GM18867 (cell line): ENCODE data around the gene PLCB1.
"Not testable (repeated sequence)": the region's sequence is repeated elsewhere in the genome, so short reads cannot be mapped to it uniquely, and the experiment has no call there.

Experiments
- ATAC-seq: cut with Tn5 transposase; IDR thresholded peaks from one replicate; pipeline ENCODE4 v1.9.1; 2021; ENCODE audit warnings: mild to moderate bottlenecking, moderate library complexity; ENCODE audit not compliant: unreplicated experiment

The PLCB1 gene

DNA sequence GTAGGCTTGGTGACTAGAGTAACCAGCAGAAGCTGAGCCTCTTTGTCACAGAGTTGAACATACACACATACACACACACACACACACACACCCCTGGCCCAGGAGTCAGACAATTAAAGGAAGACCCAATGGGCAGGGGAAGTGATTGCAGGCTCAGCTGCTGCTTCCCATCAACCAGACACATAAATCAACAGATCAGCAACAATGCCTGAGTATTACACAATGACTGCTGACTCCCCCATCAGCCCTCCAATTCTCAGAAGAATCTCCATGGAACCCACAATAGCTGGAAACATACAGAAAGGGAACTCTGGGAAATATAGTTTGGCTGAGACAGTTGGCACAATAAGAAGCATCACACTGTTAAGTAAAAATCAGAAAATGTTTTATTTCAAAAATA is 666.4 kb downstream of the PLCB1 start:
- ATAC-seq: no peak

DNA sequence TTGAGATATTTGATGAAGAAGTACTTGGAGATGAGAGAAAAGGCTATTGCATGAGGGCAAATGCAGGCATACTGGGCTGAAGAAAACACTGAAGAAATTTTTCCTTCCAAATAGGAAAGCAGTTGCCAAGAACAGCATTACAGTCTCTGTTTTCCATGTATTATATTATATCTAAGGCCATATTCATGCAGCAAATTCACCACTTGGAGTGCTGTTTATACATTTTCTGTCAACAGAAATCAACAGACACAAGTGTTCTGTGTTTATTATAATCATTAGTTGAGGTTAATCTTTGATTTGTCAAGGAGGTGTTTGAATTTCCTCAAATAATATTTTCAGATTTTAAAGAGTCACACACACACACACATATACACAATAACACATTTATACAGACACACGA is 668.0 kb downstream of the PLCB1 start:
- no peak for ATAC-seq

DNA sequence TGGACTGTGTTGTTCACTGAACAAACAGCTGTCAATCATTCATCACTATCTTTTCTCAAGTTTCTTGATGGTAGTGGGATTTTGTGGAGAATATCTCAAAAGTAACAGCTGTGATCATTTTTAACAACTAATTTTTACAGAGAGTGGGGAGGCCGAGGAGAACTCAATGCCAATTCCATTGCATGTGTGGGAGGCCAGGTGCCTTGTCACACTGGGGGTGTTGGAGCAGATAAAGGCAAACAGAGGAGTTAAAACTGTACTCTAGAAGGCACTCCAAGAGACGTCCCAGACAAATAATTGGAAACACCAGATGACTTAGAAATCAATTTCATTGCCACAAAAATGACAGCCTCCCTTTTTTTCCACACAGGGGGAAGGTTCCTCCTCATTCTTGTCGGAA is 669.6 kb downstream of the PLCB1 start:
- ATAC-seq: no peak

DNA sequence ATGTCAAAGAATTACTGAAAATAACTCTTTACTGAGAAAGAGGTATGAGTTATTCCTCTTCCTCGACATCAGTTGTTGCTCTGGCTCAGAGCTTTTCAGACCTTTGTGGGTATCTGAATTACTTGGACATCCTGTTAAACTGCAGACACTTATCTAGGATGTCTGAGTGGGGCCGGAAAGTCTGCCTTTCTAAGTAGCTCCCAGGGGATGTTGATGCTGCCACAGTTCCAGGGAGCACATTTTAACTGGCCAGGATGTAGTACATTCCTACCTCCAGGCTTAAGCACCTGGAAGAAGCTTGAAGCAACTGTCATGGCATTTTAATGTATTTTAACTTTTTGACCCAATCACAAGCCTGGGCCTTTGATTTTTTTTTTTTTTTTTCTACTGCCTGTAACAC is 671.0 kb downstream of the PLCB1 start:
- no peak for ATAC-seq

DNA sequence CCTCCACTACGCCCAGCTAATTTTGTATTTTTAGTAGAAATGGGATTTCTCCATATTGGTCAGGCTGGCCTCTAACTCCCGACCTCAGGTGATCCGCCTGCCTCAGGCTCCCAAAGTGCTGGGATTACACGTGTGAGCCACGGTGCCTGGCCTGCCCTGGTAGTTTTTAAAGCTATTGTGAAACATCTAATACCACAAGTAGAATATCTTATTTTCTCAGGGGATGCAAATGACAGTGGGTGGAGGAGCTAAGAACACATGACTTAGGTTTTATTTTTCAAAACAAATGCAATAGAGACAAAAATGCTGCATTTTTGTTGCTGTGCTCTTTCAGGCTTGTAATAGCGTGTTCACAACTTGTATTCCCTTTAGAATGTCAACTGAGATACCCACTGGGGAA is 671.9 kb downstream of the PLCB1 start:
- ATAC-seq: no peak

DNA sequence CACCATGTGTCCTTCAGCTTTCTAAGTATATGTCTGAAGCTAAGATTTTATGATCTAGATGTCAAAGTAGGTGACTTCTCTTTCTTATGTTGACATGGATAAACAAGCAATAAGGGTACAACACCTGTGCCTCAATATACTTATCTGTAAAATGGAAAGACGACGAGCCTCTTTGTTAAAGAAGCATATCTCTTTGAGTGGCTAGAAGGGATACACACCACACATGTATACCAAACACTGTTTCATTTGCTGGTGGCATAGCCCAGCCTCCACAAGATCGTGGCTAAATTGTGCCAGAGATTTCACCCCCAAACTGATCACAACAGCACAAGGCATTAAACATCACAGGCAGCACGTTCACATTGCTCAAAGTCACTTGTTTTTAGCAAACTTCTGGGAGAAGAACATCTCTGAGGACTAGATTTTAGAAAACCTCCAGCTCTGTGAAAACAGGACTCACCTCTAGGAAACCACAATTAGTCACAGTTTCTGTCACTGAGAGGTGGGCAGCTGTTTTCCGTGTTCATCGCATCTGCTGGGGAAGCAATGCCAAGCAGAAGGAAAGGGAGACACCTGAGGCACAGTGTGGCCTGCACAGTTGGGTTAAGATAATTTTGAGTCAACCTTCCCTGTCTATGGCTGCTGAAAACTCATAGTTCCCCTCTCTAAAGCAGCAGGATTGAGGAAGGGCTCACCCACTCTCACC is 673.8 kb downstream of the PLCB1 start:
- ATAC-seq: peak; percentile 65

DNA sequence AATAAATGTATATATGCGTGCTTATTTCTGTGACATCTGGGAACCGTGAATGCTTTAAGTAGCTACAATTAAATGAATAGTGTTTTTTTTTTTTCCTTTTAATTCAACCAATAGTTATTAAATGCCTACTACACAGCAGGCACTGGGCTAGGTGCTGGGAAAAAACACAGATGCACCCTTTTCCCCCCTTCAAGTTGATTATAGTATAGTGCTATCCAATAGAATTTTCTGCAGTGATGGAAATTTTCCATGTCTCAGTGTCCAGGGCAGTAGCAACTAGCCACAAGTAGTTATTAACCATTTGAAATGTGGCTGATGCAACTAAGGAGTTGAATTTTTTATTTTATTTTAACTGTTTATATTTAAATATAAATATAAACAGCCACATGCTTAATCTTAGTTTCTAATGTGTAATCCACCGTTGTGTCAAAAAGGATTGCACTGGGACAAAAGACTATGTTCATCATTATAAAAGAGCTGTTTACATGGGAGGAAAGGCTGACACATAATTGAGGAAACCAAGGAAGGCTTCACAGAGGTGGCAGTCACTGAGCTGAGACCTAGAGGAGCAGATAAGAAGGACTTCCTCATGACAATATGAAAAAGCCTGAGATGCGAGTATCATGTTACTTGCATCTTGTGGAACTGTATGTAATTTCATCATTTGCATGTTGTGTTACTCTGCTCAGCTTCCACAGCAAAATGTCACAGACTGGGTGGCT is 675.6 kb downstream of the PLCB1 start:
- no peak for ATAC-seq

DNA sequence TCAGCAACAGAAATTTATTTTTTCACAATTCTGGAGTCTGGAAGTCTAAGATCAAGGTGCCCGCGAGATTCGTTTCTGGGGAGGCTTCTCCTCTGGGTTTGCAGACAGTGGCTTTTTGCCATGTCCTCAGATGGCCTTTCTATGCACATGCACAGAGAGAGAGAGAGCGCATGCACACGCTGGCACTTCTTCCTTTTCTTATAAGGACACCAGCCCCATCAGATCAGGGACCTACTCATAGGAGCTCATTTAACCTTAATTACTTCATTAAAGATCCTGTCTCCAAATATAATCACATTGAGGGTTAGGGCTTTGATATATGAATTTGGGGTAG is 676.1 kb downstream of the PLCB1 start:
- ATAC-seq: no peak

DNA sequence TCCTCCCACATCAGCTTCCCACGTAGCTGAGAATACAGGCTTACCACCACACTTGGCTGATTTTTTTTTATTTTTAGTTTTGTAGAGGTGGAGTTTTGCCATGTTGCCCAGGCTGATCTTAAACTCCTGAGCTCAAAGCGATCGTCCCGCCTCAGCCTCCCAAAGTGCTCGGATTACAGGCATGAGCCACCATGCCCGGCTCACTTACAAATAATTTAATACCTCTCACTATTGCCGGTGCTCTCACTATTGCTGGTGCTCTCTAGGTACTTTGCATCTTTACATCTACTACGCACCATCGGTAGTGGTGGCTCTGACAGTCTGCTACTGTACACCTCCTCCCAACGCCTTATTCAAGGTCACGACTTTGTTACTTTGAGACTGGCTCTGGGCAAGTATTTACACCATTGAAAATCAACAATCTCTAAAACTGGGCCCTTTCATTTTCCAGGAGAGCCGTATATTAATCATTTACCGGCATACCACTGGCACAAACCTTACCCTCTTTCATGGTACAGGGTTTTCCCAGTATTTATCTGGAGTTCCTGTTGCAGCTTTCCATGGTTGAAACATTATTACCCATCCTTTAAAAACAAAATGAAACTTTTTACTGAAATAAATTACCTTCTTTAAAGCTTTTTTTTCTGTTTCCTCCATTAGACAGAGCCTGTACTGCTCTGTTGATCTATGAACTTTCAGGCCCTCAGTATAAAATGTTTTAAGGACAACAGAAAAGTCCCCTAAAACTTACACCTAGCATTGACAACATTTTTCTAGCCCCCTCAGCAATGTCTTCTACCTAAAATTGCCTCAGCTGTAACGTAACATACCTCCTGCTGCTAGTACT is 677.3 kb downstream of the PLCB1 start:
- no peak for ATAC-seq

DNA sequence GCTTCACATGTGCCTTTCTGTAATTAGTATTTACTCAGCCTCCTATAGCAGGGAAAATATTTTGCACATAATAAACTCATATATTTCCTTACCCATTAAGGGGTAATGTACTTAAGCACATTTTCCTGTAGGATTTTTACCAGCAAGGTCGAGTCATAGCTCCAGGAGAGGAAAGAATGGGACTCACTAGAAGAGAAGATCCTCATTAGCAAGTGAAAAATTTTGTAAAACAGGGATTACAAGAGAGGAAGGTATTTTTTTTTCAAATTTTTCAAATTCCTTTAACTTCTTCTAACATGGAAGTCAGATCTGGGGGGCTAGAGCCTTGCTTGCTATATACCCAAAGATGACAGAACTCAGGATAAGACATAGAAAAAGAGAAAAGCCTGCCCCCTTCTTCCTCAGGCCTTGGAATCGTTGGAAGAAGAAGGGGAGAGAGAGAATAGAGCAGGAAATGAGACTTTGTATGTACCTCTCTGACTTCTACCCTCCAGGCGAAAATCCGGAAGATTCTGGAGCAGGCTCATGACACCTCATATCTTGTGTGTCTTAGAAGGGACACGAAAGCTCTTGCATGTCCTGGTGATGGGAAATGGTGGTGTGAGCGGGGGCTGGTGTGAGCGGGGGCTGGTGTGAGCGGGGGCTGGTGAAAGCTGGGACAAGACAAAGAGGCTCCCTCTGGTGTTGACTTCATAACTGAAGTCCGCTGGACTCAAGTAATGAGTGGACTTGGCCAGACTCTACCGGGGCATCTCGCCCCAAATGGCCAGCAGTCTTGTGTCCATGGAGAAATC is 679.9 kb downstream of the PLCB1 start:
- ATAC-seq: no peak

DNA sequence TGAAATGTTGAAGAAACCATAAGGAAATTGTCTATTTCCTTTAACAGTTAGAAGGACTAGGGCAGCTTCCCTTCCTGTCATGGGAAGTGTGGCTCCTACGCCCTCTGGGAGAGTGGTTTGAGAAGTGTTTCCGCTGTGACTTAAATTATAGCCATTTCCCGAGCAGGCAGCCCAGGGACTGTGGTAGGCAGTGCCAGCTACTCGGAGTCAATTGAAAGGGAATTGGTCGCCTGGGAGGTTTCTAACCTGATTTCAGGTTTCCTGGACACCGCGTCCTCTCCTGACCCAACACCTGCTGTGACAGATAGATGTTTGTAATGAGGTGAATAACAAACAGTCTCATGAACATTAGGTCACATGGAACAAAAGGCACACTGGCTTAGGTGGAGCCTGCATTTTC is 680.8 kb downstream of the PLCB1 start:
- ATAC-seq: no peak

DNA sequence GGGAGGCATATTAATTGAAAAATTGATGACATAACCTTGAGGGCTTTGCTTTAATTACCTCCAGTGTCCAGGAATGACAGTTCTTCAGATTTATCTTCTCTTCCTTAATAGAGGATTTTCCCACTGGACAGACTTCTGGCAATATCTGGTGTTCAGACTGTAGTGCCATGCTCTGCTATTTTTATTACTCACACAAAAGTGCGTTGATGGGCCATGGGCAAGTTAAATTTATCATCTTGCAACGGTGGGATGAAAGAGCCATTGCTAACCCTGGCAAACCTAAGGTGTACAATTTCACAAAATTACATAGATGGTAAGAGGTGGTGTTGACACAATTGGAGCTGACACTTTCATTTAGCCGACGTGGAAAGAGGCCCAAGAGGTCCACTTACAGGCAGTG is 683.1 kb downstream of the PLCB1 start:
- ATAC-seq: no peak

DNA sequence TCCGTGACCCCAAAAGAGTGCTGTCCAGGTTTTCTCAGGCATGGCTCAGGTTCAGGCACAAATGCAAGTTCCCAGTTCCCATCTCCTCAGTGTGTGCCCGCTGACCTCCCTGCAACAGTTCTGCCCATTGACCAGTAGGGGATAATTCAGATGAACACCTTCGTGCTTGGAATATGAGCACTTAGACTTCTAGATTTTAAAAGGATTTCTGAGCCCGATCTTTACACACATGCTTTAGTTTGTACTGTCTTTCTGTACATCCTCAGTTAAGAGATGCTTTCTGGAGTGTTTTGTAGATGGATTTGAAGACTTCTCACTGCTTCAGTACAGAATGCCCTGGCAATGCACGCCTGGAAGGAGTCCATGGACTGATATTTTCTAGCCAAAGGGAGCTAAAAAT is 697.2 kb downstream of the PLCB1 start:
- ATAC-seq: no peak

DNA sequence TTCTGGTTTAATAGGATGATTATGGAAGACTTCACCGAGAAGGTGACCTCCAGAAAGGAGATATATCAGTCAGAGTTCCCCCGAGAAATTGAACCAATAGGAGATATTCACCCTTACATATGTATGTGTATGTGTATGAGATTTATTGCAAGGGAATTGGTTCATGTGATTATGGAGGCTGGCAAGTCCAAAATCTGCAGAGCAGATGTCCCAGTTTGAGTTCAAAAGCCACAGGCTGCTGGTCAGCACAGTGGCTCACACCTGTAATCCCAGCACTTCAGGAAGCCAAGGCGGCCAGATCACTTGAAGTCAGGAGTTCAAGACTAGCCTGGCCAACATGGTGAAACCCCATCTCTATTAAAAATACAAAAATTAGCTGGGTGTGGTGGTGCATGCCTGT is 702.2 kb downstream of the PLCB1 start:
- ATAC-seq: not testable (repeated sequence)

DNA sequence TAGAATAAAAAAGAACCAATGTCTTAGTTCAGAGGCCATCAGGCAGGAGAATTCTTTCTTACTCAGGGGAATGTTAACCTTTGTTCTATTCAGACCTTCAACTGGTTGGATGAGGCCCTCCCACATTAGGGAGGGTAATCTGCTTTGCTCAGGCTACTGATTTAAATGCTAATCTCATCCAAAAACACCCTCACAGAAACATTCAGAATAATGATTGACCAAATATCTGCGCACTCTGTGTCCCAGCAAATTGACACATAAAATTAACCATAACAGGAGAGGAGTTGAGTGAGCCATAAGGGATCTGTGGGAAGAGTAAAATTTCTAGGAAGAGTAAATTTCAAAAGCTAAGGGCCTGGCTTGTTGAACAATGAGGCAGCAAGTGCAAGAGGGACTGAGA is 702.8 kb downstream of the PLCB1 start:
- ATAC-seq: no peak

DNA sequence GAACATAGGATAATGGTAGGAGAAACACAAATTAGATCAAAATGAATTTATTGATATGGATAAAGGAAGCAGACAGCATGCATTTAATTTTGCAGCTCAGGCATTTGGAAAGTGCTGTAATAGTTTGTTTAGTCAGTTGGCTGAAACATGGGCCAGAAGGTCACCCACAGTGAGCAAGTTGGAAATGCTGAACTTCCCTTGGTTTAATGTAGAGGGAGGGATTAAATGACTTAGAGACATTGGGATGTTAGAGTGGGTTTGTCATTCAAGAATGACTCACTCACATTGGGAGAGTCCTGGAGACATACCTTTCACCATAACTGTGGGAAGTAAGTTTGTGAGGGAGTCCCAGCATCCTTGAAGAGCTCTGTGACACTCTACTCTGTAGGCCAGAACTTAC is 705.3 kb downstream of the PLCB1 start:
- no peak for ATAC-seq

DNA sequence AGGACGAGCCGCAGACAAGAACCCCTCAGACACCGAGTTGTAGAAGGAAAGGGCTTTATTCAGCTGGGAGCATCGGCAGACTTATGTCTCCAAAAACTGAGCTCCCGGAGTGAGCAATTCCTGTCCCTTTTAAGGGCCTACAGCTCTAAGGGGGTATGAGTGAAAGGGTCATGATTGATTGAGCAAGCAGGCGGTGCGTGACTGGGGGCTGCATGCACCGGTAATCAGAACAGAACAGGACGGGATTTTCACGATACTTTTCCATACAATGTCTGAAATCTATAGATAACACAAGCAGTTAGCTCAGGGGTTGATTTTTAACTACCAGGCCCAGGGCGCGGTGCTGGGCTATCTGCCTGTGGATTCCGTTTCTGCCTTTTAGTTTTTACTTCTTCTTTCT is 710.5 kb downstream of the PLCB1 start:
- no peak for ATAC-seq

DNA sequence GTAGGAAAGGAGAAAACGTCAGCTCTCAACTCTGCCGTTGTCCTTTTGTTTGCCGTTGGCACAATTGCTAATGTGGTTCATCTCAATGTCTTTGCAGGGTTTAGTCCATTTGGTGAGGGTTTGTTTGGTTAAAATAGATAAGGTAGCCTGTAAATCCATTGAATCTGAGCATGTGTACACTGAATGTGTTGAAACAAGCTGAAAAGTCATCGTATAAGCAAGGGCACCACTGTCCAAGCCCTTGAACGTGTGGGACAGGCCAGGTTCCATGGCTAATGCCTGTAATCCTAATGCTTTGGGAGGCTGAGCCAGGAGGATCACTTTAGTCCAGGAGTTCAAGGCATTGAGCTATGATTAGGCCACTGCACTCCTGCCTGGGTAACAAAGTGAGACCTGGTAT is 712.1 kb downstream of the PLCB1 start:
- ATAC-seq: no peak

DNA sequence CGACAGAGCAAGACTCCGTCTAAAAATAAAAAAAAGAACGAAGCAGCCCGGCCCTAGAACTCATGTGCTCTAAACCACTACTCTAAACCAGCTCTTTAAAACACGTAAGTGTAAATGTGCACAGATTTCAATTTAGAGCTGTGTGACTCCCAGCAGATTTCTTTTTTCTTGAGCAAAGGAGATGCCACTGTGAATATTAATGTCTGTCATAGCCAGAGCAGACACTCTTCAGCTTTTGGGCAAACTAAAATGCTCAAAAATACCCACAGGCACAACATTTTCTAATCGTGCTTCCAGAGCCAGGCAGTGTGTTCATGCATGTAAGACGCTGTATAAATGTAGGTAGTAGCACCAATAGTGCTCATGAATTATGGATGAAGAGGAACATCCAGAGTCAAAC is 717.9 kb downstream of the PLCB1 start:
- ATAC-seq: no peak

DNA sequence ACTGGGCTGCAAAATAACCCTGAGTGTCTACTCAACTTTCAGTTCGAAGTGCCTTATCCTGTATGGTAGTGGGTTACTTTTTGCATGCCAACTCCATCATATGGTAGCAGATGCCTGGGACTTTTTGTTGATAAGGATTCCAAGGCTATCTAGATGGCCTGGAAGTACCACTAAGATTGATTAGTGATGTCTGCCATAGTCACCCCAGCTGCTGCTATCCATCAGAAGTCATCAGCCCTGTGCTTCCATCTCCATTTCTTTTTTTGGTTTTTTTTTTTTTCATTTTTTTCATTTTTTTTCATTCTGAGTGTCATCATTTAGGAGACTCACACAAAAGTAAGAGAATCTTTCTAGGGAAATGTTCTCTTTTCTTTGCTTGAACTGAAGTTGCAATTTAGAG is 719.4 kb downstream of the PLCB1 start:
- no peak for ATAC-seq

DNA sequence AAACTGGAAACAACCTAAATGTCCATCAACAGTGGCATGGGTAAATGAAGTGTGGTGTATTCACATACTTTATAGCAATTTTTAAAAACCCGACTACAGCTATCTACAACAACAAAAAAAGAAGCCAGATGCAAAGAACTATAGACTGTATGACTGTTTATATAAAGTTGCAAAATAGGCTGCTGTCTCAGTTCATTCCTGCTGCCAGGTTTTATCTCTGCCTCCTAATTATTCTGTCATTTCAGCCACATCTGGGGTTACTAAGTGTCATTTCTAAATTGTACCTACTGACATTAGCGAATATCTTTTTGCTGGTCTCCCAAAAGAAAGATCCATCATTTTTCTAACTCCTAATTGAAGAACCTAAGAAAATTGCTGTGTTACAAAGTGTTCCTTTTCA is 719.9 kb downstream of the PLCB1 start:
- ATAC-seq: not testable (repeated sequence)
